WTC11 (cell line): ENCODE measurements around the gene KLHL4. TPM values are rescaled to one million over a fixed set of nuclear protein-coding genes. Genes with fewer than 3 reads are reported as not detected.

Experiments
- AFF4 ChIP-seq: sonication (generic); formaldehyde crosslinking; IDR thresholded peaks from 2 replicates; pipeline ENCODE4 v1.8.1; 2023; ENCODE audit warnings: mild to moderate bottlenecking, missing genetic modification reagents, borderline replicate concordance
- ATF1 ChIP-seq: sonication (generic); formaldehyde crosslinking; IDR thresholded peaks from 2 replicates; pipeline ENCODE4 v1.8.1; 2023; ENCODE audit warnings: mild to moderate bottlenecking, moderate library complexity, missing genetic modification reagents
- ATF2 ChIP-seq: sonication (generic); formaldehyde crosslinking; IDR thresholded peaks from 2 replicates; pipeline ENCODE4 v1.8.1; 2022; ENCODE audit warnings: low read depth, missing genetic modification reagents, borderline replicate concordance
- E2F1 ChIP-seq: sonication (generic); formaldehyde crosslinking; IDR thresholded peaks from 2 replicates; pipeline ENCODE4 v1.8.0; 2022; ENCODE audit warnings: mild to moderate bottlenecking, missing genetic modification reagents
- TCF7 ChIP-seq: sonication (generic); formaldehyde crosslinking; IDR thresholded peaks from 2 replicates; pipeline ENCODE4 v1.8.0; 2022; ENCODE audit warnings: mild to moderate bottlenecking, low read depth, missing genetic modification reagents, moderate library complexity
- total RNA-seq: library from RNA; stranded (reverse); gene quantifications from 3 replicates; pipeline ENCODE4 v1.2.3, GENCODE V29; 2021

The KLHL4 gene
- total RNA-seq, 1 experiment from 2014 or later: 10.5 TPM

- TF ChIP-seq AFF4 (CRISPR knock-in tag) (no peak), ATF2 (no peak), TCF7 (CRISPR knock-in tag) (no peak), ATF1 (CRISPR knock-in tag) (no peak), E2F1 (CRISPR knock-in tag) (no peak)
These were observed 193.0 kb downstream of the KLHL4 start (continued) for GRCh38 chrX:87710580-87710979.
